DND-41 (cell line): Measurements from ENCODE around the gene HNRNPA0.
A peak's percentile ranks its signal among the peaks of the same experiment; 100 is the strongest.
"Not testable (repeated sequence)": the region's sequence is repeated elsewhere in the genome, so short reads cannot be mapped to it uniquely, and the experiment has no call there.

Experiments used
- ATAC-seq: fragments of 200-7000 bp; cut with Tn5 transposase; 3 replicates; pipeline ENCODE4 v1.9.1; 2021; ENCODE audit warnings: low read depth; ENCODE audit not compliant: insufficient read depth
- DNase-seq: peaks from one replicate; pipeline ENCODE4 v3.0.0-alpha.2; 2020
- H2AFZ ChIP-seq: 2 replicates; pipeline ENCODE4 v1.6.0; 2012; ENCODE audit warnings: low read depth, low read length
- H3K27ac ChIP-seq: 2 replicates; pipeline ENCODE4 v1.5.1; 2012; ENCODE audit warnings: low read length, inconsistent platforms
- H3K27me3 ChIP-seq: fragments of 200-600 bp; sonication (generic); 2 replicates; pipeline ENCODE4 v1.6.0; 2012; ENCODE audit warnings: low read length, mild to moderate bottlenecking, inconsistent platforms; ENCODE audit not compliant: insufficient read depth, poor library complexity
- H3K36me3 ChIP-seq: 2 replicates; pipeline ENCODE4 v1.5.1; 2012; ENCODE audit warnings: low read length, inconsistent platforms; ENCODE audit not compliant: insufficient read depth
- H3K4me1 ChIP-seq: 2 replicates; pipeline ENCODE4 v1.5.1; 2012; ENCODE audit warnings: mild to moderate bottlenecking, low read length; ENCODE audit not compliant: insufficient read depth
- H3K4me2 ChIP-seq: 2 replicates; pipeline ENCODE4 v1.6.0; 2012; ENCODE audit warnings: mild to moderate bottlenecking, moderate library complexity, low read length, inconsistent platforms; ENCODE audit not compliant: insufficient read depth
- H3K4me3 ChIP-seq, 2 experiments: fragments of 200-600 bp in 1 of 2; shearing (Covaris generic) in 1 of 2; 2 replicates each; pipeline ENCODE4 v1.5.1; 2012 to 2016; ENCODE audit warnings: inconsistent platforms in 2 of 2, low read length in 2 of 2, mild to moderate bottlenecking in 2 of 2, low read depth in 1 of 2, moderate library complexity in 1 of 2
- H3K79me2 ChIP-seq: 2 replicates; pipeline ENCODE4 v1.6.0; 2012; ENCODE audit warnings: low read length, inconsistent platforms; ENCODE audit not compliant: insufficient read depth
- H3K9ac ChIP-seq: 2 replicates; pipeline ENCODE4 v1.6.0; 2012; ENCODE audit warnings: low read depth, mild to moderate bottlenecking, inconsistent platforms, low read length, moderate library complexity
- H3K9me3 ChIP-seq: 2 replicates; pipeline ENCODE4 v1.5.1; 2012; ENCODE audit warnings: low read length, moderate library complexity, mild to moderate bottlenecking, inconsistent platforms; ENCODE audit not compliant: insufficient read depth, severe bottlenecking
- H4K20me1 ChIP-seq: 2 replicates; pipeline ENCODE4 v1.6.0; 2012; ENCODE audit warnings: low read length; ENCODE audit not compliant: insufficient read depth
- EZH2 ChIP-seq: IDR thresholded peaks from 3 replicates; pipeline ENCODE4 v1.6.1; 2012; ENCODE audit warnings: borderline replicate concordance, low read depth, mild to moderate bottlenecking, moderate library complexity, low read length, inconsistent platforms; ENCODE audit not compliant: severe bottlenecking
- TF ChIP-seq, protein P1 (sequence below): IDR thresholded peaks from 2 replicates; pipeline ENCODE4 v1.5.1; 2012; ENCODE audit warnings: borderline replicate concordance, low read length, moderate library complexity, mild to moderate bottlenecking; ENCODE audit not compliant: poor library complexity, severe bottlenecking; ENCODE audit errors: extremely low read depth

The HNRNPA0 gene

DNA sequence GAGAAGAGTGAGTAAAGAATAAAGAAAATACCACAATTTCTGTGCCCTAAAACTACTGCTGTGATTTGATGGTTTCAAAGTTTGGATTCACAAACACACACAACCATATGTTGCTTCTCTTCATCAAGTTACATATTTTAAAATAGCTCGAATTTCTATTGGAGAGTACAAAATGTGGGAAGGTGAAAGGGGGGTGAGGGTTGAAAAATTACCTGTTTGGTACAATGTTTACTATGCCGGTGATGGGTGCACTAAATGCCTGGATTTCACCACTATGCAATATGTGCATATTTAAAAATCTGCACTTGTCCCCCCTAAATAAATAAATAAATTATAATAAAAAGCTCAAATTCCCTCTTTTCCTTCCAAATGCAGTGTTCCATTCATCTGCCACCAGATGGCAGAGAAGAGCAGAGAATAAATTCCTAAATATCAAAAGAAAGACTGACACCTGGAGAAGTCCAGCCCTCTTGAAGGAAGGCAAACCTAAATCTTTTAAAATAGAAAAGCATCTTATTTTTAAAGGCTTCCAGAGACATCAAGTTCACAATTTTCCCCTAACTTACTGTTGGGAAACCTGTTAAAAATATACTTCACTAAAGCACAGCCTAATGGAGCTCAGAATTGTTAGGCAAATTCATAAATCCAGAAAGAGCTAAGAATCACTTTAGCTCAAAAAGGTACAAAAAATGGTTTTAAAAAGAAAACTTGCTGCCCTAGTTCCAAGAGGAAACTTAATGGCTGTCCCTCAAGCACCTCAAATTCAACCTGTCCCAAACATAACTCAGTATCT, 24.8 kb upstream of the HNRNPA0 start:
- H3K27me3 ChIP-seq: peaks cover under 1% of the 10 kb centered on the region
- H3K4me2 ChIP-seq: no peak overlapping the region
- DNase-seq (no peak), ATAC-seq (0 out of 3 replicates have a peak, but pooled peaks have one; percentile 40)
- no peak overlapping the region for H3K9ac ChIP-seq
- H3K36me3 ChIP-seq: no peaks in the 10 kb centered on the region
- no peaks in the 10 kb centered on the region for H4K20me1 ChIP-seq
- no peak for TF ChIP-seq EZH2
- TF ChIP-seq, protein P1, sequence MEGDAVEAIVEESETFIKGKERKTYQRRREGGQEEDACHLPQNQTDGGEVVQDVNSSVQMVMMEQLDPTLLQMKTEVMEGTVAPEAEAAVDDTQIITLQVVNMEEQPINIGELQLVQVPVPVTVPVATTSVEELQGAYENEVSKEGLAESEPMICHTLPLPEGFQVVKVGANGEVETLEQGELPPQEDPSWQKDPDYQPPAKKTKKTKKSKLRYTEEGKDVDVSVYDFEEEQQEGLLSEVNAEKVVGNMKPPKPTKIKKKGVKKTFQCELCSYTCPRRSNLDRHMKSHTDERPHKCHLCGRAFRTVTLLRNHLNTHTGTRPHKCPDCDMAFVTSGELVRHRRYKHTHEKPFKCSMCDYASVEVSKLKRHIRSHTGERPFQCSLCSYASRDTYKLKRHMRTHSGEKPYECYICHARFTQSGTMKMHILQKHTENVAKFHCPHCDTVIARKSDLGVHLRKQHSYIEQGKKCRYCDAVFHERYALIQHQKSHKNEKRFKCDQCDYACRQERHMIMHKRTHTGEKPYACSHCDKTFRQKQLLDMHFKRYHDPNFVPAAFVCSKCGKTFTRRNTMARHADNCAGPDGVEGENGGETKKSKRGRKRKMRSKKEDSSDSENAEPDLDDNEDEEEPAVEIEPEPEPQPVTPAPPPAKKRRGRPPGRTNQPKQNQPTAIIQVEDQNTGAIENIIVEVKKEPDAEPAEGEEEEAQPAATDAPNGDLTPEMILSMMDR: peak; percentile 71
- H2AFZ ChIP-seq: no peak overlapping the region
- no peaks in the 10 kb centered on the region for H3K4me1 ChIP-seq
- H3K4me3 ChIP-seq: no peak overlapping the region
- no peak overlapping the region for H3K27ac ChIP-seq
- no peaks in the 10 kb centered on the region for H3K79me2 ChIP-seq
- no peaks in the 10 kb centered on the region for H3K9me3 ChIP-seq

DNA sequence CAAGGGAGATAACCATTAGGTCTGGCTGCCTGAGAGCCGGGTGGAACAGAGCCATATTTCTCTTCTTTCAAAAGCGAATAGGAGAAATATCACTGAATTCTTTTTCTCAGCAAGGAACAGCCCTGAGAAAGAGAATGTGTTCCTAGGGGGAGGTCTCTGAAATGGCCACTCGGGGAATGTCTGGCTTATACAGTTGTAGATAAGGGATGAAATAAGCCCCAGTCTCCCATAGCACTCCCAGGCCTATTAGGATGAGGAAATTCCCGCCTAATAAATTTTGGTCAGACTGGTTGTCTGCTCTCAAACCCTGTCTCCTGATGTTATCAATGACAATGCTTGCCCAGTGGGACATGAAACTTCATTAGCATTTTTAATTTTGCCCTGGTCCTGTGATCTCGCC, 13.8 kb upstream of the HNRNPA0 start:
- not testable (repeated sequence) for H3K27me3 ChIP-seq, H2AFZ ChIP-seq, H3K4me1 ChIP-seq, H4K20me1 ChIP-seq, H3K36me3 ChIP-seq, ATAC-seq, H3K4me2 ChIP-seq, H3K9me3 ChIP-seq, DNase-seq, H3K79me2 ChIP-seq, H3K27ac ChIP-seq, H3K4me3 ChIP-seq, H3K9ac ChIP-seq

DNA sequence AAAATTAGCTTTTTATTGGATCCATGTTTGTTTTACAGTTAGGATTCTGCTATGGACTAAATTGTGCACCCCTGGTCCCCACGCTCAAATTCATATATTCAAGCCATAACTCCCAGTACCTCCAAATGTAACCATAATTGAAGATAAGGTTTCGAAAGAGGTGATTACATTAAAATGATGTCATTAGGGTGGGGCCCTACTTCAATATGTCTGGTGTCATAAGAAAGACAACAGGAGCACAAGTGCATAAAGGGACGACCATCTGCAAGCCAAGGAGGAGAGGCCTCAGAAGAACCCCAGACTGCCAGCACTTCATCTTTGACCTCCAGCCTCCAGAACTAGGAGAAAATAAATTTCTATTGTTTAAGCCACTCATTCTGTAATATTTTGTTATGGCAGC, 7.4 kb upstream of the HNRNPA0 start:
- Histone ChIP-seq H3K9me3 (no peaks in the 10 kb centered on the region), H3K4me2 (no peak overlapping the region), H4K20me1 (no peaks in the 10 kb centered on the region), H3K36me3 (no peaks in the 10 kb centered on the region), H2AFZ (no peak overlapping the region), H3K4me3 (no peak overlapping the region), H3K27ac (no peak overlapping the region), H3K79me2 (no peaks in the 10 kb centered on the region), H3K9ac (no peak overlapping the region), H3K27me3 (no peaks in the 10 kb centered on the region), H3K4me1 (no peaks in the 10 kb centered on the region)
- TF ChIP-seq, protein P1: no peak
- TF ChIP-seq EZH2: no peak
- no peak for ATAC-seq
- DNase-seq: no peak

DNA sequence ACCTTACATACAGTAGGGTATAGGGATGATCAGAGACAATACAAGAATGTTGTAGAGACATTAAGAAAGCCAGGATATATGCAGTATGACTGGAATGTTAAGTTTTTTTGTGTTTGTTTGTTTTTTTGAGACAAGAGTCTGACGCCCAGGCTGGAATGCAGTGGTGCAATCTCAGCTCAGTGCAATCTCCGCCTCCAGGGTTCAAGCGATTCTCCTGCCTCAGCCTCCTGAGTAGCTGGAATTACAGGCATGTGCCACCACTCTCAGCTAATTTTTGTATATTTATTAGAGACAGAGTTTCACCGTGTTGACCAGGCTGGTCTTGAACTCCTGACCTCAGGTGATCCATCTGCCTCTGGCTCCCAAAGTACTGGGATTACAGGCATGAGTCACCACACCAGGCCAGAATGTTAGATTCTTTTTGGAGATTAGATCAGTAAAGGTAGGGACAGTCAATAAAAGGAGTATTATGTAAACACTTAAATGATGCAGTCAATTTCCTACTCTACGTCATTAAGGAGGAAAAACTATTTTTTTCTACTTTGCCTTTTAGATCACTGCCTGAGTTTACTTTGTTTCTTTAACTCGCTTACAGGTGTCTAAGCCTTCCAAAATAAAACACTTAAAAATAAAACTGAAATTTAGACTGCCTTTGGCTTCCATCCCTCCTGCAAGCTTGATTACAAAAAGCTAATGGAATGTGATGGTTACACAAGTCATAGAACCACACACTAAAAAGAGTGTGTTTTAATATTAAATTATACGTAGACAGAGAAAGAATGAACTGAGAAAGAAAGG, 6.8 kb upstream of the HNRNPA0 start:
- Histone ChIP-seq H4K20me1 (no peaks in the 10 kb centered on the region), H3K79me2 (no peaks in the 10 kb centered on the region), H2AFZ (no peak overlapping the region), H3K4me3 (no peak overlapping the region), H3K27ac (no peak overlapping the region), H3K27me3 (no peaks in the 10 kb centered on the region), H3K9me3 (no peaks in the 10 kb centered on the region), H3K9ac (no peak overlapping the region), H3K4me2 (no peak overlapping the region), H3K4me1 (no peaks in the 10 kb centered on the region), H3K36me3 (no peaks in the 10 kb centered on the region)
- TF ChIP-seq, protein P1: no peak
- no peak for DNase-seq
- no peak for ATAC-seq
